Measurements from ENCODE around the gene SUSD2. TPM values are rescaled to one million over a fixed set of nuclear protein-coding genes. Genes with fewer than 3 reads are reported as not detected.

SUSD2 gene
- total and polyA plus RNA-seq, 5 donors from 2014 or later = 0.06 to 0.81 TPM; not detected in 3

GRCh38 chr22:24183321-24184031 lies 2.2 kb downstream of the SUSD2 start:
- ATAC-seq (ENCODE audit: low read depth in 2 of 2) = no peak
- H3K9me3 ChIP-seq (ENCODE audit: control insufficient read depth in 2 of 2, low read length in 2 of 2) = no peaks in the 10 kb centered on the region
- no peaks in the 10 kb centered on the region for H3K27me3 Mint-ChIP-seq
- H3K4me3 ChIP-seq (ENCODE audit: low read depth, low read length) = no peak overlapping the region
- H3K36me3 ChIP-seq (ENCODE audit: control insufficient read depth, insufficient read depth, low read length) = no peaks in the 10 kb centered on the region
- H3K9me3 Mint-ChIP-seq = no peaks in the 10 kb centered on the region
- no peak overlapping the region for H3K27ac Mint-ChIP-seq
- no peaks in the 10 kb centered on the region for H3K4me1 ChIP-seq (ENCODE audit: control insufficient read depth, insufficient read depth, low read length, poor library complexity, severe bottlenecking)
- H3K4me3 Mint-ChIP-seq = no peak overlapping the region
- H3K27me3 ChIP-seq (ENCODE audit: control insufficient read depth, insufficient read depth, low read length) = no peaks in the 10 kb centered on the region
- no peak for DNase-seq
- no peaks in the 10 kb centered on the region for H3K36me3 Mint-ChIP-seq
- peaks cover 0 to under 1% (median 0%) of the 10 kb centered on the region in 4 donors for H3K4me1 Mint-ChIP-seq
- H3K27ac ChIP-seq (ENCODE audit: insufficient read depth, low read length, poor library complexity, severe bottlenecking) = no peak overlapping the region

- Histone ChIP-seq H3K27me3 (ENCODE audit: control insufficient read depth, insufficient read depth, low read length) (no peaks in the 10 kb centered on the region), H3K4me1 (ENCODE audit: control insufficient read depth, insufficient read depth, low read length, poor library complexity, severe bottlenecking) (no peaks in the 10 kb centered on the region), H3K9me3 (ENCODE audit: control insufficient read depth in 2 of 2, low read length in 2 of 2) (no peaks in the 10 kb centered on the region), H3K4me3 (ENCODE audit: low read depth, low read length) (no peak overlapping the region), H3K27ac (ENCODE audit: insufficient read depth, low read length, poor library complexity, severe bottlenecking) (no peak overlapping the region), H3K36me3 (ENCODE audit: control insufficient read depth, insufficient read depth, low read length) (no peaks in the 10 kb centered on the region)
- H3K27me3 Mint-ChIP-seq = no peaks in the 10 kb centered on the region
- no peak overlapping the region for H3K27ac Mint-ChIP-seq
- no peaks in the 10 kb centered on the region for H3K9me3 Mint-ChIP-seq
- ATAC-seq (ENCODE audit: low read depth in 2 of 2) (no peak), DNase-seq (no peak)
- no peaks in the 10 kb centered on the region for H3K36me3 Mint-ChIP-seq
- no peak overlapping the region for H3K4me3 Mint-ChIP-seq
- no peaks in the 10 kb centered on the region for H3K4me1 Mint-ChIP-seq
Observed at GRCh38 chr22:24184057-24184798, 2.9 kb downstream of the SUSD2 start.

- Mint-ChIP-seq H3K27ac (no peak overlapping the region), H3K9me3 (no peaks in the 10 kb centered on the region), H3K36me3 (no peaks in the 10 kb centered on the region), H3K4me3 (no peak overlapping the region), H3K4me1 (no peaks in the 10 kb centered on the region), H3K27me3 (no peaks in the 10 kb centered on the region)
- H3K27me3 ChIP-seq (ENCODE audit: control insufficient read depth, insufficient read depth, low read length) = no peaks in the 10 kb centered on the region
- H3K4me1 ChIP-seq (ENCODE audit: control insufficient read depth, insufficient read depth, low read length, poor library complexity, severe bottlenecking) = no peaks in the 10 kb centered on the region
- H3K27ac ChIP-seq (ENCODE audit: insufficient read depth, low read length, poor library complexity, severe bottlenecking) = no peak overlapping the region
- no peaks in the 10 kb centered on the region for H3K9me3 ChIP-seq (ENCODE audit: control insufficient read depth in 2 of 2, low read length in 2 of 2)
- no peak overlapping the region for H3K4me3 ChIP-seq (ENCODE audit: low read depth, low read length)
- no peak for ATAC-seq (ENCODE audit: low read depth in 2 of 2)
- no peaks in the 10 kb centered on the region for H3K36me3 ChIP-seq (ENCODE audit: control insufficient read depth, insufficient read depth, low read length)
- DNase-seq = no peak
Observed at GRCh38 chr22:24185001-24185500, 3.8 kb downstream of the SUSD2 start.

GRCh38 chr22:24185501-24186351 lies 4.4 kb downstream of the SUSD2 start:
- Histone ChIP-seq H3K4me3 (ENCODE audit: low read depth, low read length) (no peak overlapping the region), H3K36me3 (ENCODE audit: control insufficient read depth, insufficient read depth, low read length) (no peaks in the 10 kb centered on the region), H3K27ac (ENCODE audit: insufficient read depth, low read length, poor library complexity, severe bottlenecking) (no peak overlapping the region), H3K27me3 (ENCODE audit: control insufficient read depth, insufficient read depth, low read length) (no peaks in the 10 kb centered on the region), H3K9me3 (ENCODE audit: control insufficient read depth in 2 of 2, low read length in 2 of 2) (no peaks in the 10 kb centered on the region), H3K4me1 (ENCODE audit: control insufficient read depth, insufficient read depth, low read length, poor library complexity, severe bottlenecking) (no peaks in the 10 kb centered on the region)
- ATAC-seq (ENCODE audit: low read depth in 2 of 2) = no peak
- no peak overlapping the region for H3K27ac Mint-ChIP-seq
- no peaks in the 10 kb centered on the region for H3K4me1 Mint-ChIP-seq
- no peak for DNase-seq
- H3K36me3 Mint-ChIP-seq = no peaks in the 10 kb centered on the region
- no peaks in the 10 kb centered on the region for H3K9me3 Mint-ChIP-seq
- H3K4me3 Mint-ChIP-seq = no peak overlapping the region
- H3K27me3 Mint-ChIP-seq = no peaks in the 10 kb centered on the region

- DNase-seq = no peak
- Mint-ChIP-seq H3K4me1 (no peaks in the 10 kb centered on the region), H3K27me3 (no peaks in the 10 kb centered on the region)
Observed at GRCh38 chr22:24186352-24186740, 5.1 kb downstream of the SUSD2 start.

GRCh38 chr22:24186892-24187670 lies 5.8 kb downstream of the SUSD2 start:
- Mint-ChIP-seq H3K27ac (no peak overlapping the region), H3K4me1 (no peaks in the 10 kb centered on the region), H3K36me3 (no peaks in the 10 kb centered on the region), H3K9me3 (no peaks in the 10 kb centered on the region), H3K27me3 (no peaks in the 10 kb centered on the region), H3K4me3 (no peak overlapping the region)
- ATAC-seq (ENCODE audit: low read depth in 2 of 2) (no peak), DNase-seq (no peak)
- Histone ChIP-seq H3K27ac (ENCODE audit: insufficient read depth, low read length, poor library complexity, severe bottlenecking) (no peak overlapping the region), H3K27me3 (ENCODE audit: control insufficient read depth, insufficient read depth, low read length) (no peaks in the 10 kb centered on the region), H3K9me3 (ENCODE audit: control insufficient read depth in 2 of 2, low read length in 2 of 2) (no peaks in the 10 kb centered on the region), H3K4me3 (ENCODE audit: low read depth, low read length) (no peak overlapping the region), H3K4me1 (ENCODE audit: control insufficient read depth, insufficient read depth, low read length, poor library complexity, severe bottlenecking) (no peaks in the 10 kb centered on the region), H3K36me3 (ENCODE audit: control insufficient read depth, insufficient read depth, low read length) (no peaks in the 10 kb centered on the region)

More at GRCh38 chr22:24186352-24186740, 5.1 kb downstream of the SUSD2 start:
- Mint-ChIP-seq H3K9me3 (no peaks in the 10 kb centered on the region), H3K36me3 (no peaks in the 10 kb centered on the region), H3K27ac (no peak overlapping the region), H3K4me3 (no peak overlapping the region)
- Histone ChIP-seq H3K4me3 (ENCODE audit: low read depth, low read length) (no peak overlapping the region), H3K36me3 (ENCODE audit: control insufficient read depth, insufficient read depth, low read length) (no peaks in the 10 kb centered on the region), H3K9me3 (ENCODE audit: control insufficient read depth in 2 of 2, low read length in 2 of 2) (no peaks in the 10 kb centered on the region), H3K27me3 (ENCODE audit: control insufficient read depth, insufficient read depth, low read length) (no peaks in the 10 kb centered on the region), H3K27ac (ENCODE audit: insufficient read depth, low read length, poor library complexity, severe bottlenecking) (no peak overlapping the region), H3K4me1 (ENCODE audit: control insufficient read depth, insufficient read depth, low read length, poor library complexity, severe bottlenecking) (no peaks in the 10 kb centered on the region)
- ATAC-seq (ENCODE audit: low read depth in 2 of 2) = no peak

Measured in CD4-positive, CD25-positive, alpha-beta regulatory T cell (primary cell).